ENCODE data around the gene TNRC6B.
"Not testable (repeated sequence)": the region's sequence is repeated elsewhere in the genome, so short reads cannot be mapped to it uniquely, and the experiment has no call there.

GRCh38 chr22:40156682-40157081, 21.0 kb upstream of the TNRC6B start:
- TF ChIP-seq CTCF (IDR thresholded peaks at IDR 0.05; ENCODE audit: low read depth, low read length); EZH2phosphoT487 (IDR thresholded peaks at IDR 0.05; ENCODE audit: low read depth): not testable (repeated sequence)
